ENCODE data around the gene RNF208. TPM values are rescaled to one million over a fixed set of nuclear protein-coding genes. Genes with fewer than 3 reads are reported as not detected.

RNF208 gene
- total RNA-seq, 2 donors from 2014 or later, result 0.78 to 14.5 TPM

GRCh38 chr9:137181680-137182079 lies 40.4 kb downstream of the RNF208 start:
- intact Hi-C loops (cut with DNase I), result loop anchor here (5.0 kb wide), 1 partner anchor 49 kb away; no protein-coding TSS in a partner anchor
- H3K36me3 ChIP-seq (replicated peaks in 1 of 2; ENCODE audit: insufficient read depth in 1 of 2, low read depth in 2 of 2), result peaks cover 25 to 40% of the 10 kb centered on the region in 2 donors
- WGBS, 2 donors, result 92 to 94% methylated on average over 18 to 22 of the region's 22 CpGs
- H3K9me3 ChIP-seq, result no peaks in the 10 kb centered on the region
- H3K27me3 ChIP-seq, result no peaks in the 10 kb centered on the region
- peaks cover 13% of the 10 kb centered on the region for H3K4me1 ChIP-seq
- no peak overlapping the region for H3K27ac ChIP-seq
- H3K4me3 ChIP-seq, result no peak overlapping the region
- no peak for DNase-seq
- ATAC-seq, result no peak
- TF ChIP-seq POLR2A (IDR thresholded peaks at IDR 0.05), result no peak
- no peak for TF ChIP-seq CTCF (IDR thresholded peaks at IDR 0.05)

- no peak for ATAC-seq
- WGBS, 2 donors, result 90 to 100% methylated on average over 3 to 18 of the region's 20 CpGs
- H3K27me3 ChIP-seq, result no peaks in the 10 kb centered on the region
- H3K4me3 ChIP-seq, result no peak overlapping the region
- H3K27ac ChIP-seq, result no peak overlapping the region
- DNase-seq, result no peak
- H3K4me1 ChIP-seq, result peaks cover under 1% of the 10 kb centered on the region
- no peaks in the 10 kb centered on the region for H3K9me3 ChIP-seq
- intact Hi-C loops (cut with DNase I), result loop anchor here (5.0 kb wide), 1 partner anchor 48 kb away; no protein-coding TSS in a partner anchor
- H3K36me3 ChIP-seq (replicated peaks in 1 of 2; ENCODE audit: insufficient read depth in 1 of 2, low read depth in 2 of 2), result peaks cover 25 to 40% of the 10 kb centered on the region in 2 donors
- TF ChIP-seq CTCF (IDR thresholded peaks at IDR 0.05) (no peak), POLR2A (IDR thresholded peaks at IDR 0.05) (no peak)
These were observed 41.5 kb downstream of the RNF208 start for GRCh38 chr9:137180491-137180890.

GRCh38 chr9:137179761-137180160 lies 42.3 kb downstream of the RNF208 start:
- ATAC-seq (no peak), DNase-seq (no peak)
- WGBS, 2 donors, result 95 to 97% methylated on average over 9 to 17 of the region's 17 CpGs
- intact Hi-C loops (cut with DNase I), result loop anchor here (5.0 kb wide), 1 partner anchor 47 kb away; no protein-coding TSS in a partner anchor
- Histone ChIP-seq H3K9me3 (no peaks in the 10 kb centered on the region), H3K4me3 (no peak overlapping the region), H3K36me3 (replicated peaks in 1 of 2; ENCODE audit: insufficient read depth in 1 of 2, low read depth in 2 of 2) (peaks cover 25 to 39% of the 10 kb centered on the region in 2 donors), H3K27me3 (no peaks in the 10 kb centered on the region), H3K27ac (no peak overlapping the region), H3K4me1 (no peaks in the 10 kb centered on the region)
- TF ChIP-seq POLR2A (IDR thresholded peaks at IDR 0.05) (no peak), CTCF (IDR thresholded peaks at IDR 0.05) (no peak)

- intact Hi-C loops (cut with DNase I), result no loop called here
- TF ChIP-seq POLR2A (IDR thresholded peaks at IDR 0.05) (no peak), CTCF (IDR thresholded peaks at IDR 0.05) (no peak)
- Histone ChIP-seq H3K4me3 (no peak overlapping the region), H3K27me3 (no peaks in the 10 kb centered on the region), H3K27ac (no peak overlapping the region), H3K4me1 (no peaks in the 10 kb centered on the region), H3K36me3 (replicated peaks in 1 of 2; ENCODE audit: insufficient read depth in 1 of 2, low read depth in 2 of 2) (peaks cover 25 to 39% of the 10 kb centered on the region in 2 donors), H3K9me3 (no peaks in the 10 kb centered on the region)
- WGBS, 2 donors, result 85 to 90% methylated on average over 13 to 15 of the region's 19 CpGs
- ATAC-seq (no peak), DNase-seq (no peak)
These were observed 43.0 kb downstream of the RNF208 start for GRCh38 chr9:137178939-137179630.

All from body of pancreas (tissue), 4 donors.